ENCODE data around the gene SAP30BP. TPM values are rescaled to one million over a fixed set of nuclear protein-coding genes. Genes with fewer than 3 reads are reported as not detected.

The SAP30BP gene
- total RNA-seq, 1 donor from 2014 or later, result 125 TPM

DNA sequence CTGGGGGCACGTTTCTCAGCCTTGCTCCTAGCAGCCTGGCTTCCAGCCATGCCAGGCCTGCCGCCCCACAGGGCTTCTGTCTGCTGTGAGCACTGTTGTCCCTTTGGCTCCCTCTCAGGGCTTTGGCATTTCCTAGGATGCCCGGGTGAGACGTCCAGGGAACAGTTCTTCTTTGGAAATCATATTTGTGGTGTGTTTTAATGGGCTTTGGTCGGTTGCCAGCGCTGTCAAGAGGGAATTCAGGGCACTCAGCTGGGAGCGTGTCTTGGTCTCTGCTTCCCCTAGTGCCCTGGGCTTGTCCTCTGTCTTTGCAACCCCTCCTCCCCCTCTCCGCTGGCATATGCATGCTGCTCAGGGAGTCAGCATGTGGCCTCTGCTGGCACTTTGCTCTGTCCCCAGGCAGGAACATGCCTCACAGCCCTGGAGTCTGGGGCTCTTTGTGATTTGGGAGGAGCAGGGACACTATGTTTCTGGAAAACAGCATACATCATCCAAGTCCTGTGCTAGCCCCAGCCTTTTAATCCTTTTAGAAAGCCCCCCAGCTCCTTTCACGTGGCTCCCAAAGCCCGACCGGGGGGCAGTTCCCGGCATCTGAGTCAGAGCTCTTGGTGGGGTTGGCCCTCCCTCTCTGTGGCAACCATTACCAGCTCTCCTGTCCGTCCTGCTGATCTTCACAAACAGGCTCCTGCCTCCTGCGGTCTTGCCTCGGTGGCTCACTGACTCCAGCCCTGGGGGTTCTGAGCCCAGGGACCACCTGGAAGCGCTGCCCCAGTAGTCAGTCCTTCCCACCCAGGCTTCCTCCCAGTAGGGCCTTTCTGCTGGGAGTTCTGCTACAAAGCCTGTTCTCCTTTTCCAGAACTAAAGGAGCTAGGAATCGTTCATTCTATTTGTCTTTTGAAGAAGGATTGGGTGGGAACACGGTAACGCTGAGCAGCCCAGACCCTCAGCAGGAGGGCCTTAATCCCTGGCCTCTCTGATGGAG lies 26.7 kb downstream of the SAP30BP start:
- no peak overlapping the region for H3K4me3 Mint-ChIP-seq (ENCODE audit: unreplicated experiment)
- peaks cover 14% of the 10 kb centered on the region for H3K4me1 Mint-ChIP-seq (ENCODE audit: unreplicated experiment)
- TF ChIP-seq, protein P1, sequence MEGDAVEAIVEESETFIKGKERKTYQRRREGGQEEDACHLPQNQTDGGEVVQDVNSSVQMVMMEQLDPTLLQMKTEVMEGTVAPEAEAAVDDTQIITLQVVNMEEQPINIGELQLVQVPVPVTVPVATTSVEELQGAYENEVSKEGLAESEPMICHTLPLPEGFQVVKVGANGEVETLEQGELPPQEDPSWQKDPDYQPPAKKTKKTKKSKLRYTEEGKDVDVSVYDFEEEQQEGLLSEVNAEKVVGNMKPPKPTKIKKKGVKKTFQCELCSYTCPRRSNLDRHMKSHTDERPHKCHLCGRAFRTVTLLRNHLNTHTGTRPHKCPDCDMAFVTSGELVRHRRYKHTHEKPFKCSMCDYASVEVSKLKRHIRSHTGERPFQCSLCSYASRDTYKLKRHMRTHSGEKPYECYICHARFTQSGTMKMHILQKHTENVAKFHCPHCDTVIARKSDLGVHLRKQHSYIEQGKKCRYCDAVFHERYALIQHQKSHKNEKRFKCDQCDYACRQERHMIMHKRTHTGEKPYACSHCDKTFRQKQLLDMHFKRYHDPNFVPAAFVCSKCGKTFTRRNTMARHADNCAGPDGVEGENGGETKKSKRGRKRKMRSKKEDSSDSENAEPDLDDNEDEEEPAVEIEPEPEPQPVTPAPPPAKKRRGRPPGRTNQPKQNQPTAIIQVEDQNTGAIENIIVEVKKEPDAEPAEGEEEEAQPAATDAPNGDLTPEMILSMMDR (IDR thresholded peaks at IDR 0.05; ENCODE audit: unreplicated experiment), result no peak
- H3K27me3 Mint-ChIP-seq (ENCODE audit: unreplicated experiment), result peaks cover 6% of the 10 kb centered on the region
- peaks cover 29% of the 10 kb centered on the region for H3K36me3 Mint-ChIP-seq (ENCODE audit: low read depth, unreplicated experiment)
- DNase-seq (ENCODE audit: low spot score), result no peak
- H3K9me3 Mint-ChIP-seq (ENCODE audit: unreplicated experiment), result no peaks in the 10 kb centered on the region
- H3K27ac Mint-ChIP-seq (ENCODE audit: unreplicated experiment), result no peak overlapping the region

DNA sequence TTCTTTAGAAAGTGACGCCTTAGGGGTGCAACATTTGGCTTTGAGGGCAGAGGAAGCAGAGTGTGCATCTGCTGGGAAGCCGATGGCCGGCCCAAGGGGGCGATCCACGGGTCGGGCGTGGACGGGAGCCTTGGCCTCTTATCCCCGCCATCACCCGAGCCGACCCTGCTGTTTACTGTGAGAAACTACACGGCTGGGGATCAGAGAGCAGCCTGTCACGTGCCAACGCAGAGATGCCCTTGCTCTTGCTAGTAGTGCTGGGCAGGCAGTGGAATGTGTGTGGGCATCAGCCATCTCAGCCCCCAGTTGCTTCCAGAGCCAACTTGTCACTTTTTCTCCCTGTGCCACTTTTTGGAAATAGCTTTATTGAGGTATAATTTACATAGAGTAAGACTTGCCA lies 27.4 kb downstream of the SAP30BP start:
- H3K27me3 Mint-ChIP-seq (ENCODE audit: unreplicated experiment), result peaks cover 3% of the 10 kb centered on the region
- peak overlapping the region; percentile 27 for H3K4me3 Mint-ChIP-seq (ENCODE audit: unreplicated experiment)
- TF ChIP-seq, protein P1 (IDR thresholded peaks at IDR 0.05; ENCODE audit: unreplicated experiment), result no peak
- H3K36me3 Mint-ChIP-seq (ENCODE audit: low read depth, unreplicated experiment), result peaks cover 30% of the 10 kb centered on the region
- H3K9me3 Mint-ChIP-seq (ENCODE audit: unreplicated experiment), result no peaks in the 10 kb centered on the region
- H3K27ac Mint-ChIP-seq (ENCODE audit: unreplicated experiment), result no peak overlapping the region
- peaks cover 6% of the 10 kb centered on the region for H3K4me1 Mint-ChIP-seq (ENCODE audit: unreplicated experiment)
- DNase-seq (ENCODE audit: low spot score), result no peak

DNA sequence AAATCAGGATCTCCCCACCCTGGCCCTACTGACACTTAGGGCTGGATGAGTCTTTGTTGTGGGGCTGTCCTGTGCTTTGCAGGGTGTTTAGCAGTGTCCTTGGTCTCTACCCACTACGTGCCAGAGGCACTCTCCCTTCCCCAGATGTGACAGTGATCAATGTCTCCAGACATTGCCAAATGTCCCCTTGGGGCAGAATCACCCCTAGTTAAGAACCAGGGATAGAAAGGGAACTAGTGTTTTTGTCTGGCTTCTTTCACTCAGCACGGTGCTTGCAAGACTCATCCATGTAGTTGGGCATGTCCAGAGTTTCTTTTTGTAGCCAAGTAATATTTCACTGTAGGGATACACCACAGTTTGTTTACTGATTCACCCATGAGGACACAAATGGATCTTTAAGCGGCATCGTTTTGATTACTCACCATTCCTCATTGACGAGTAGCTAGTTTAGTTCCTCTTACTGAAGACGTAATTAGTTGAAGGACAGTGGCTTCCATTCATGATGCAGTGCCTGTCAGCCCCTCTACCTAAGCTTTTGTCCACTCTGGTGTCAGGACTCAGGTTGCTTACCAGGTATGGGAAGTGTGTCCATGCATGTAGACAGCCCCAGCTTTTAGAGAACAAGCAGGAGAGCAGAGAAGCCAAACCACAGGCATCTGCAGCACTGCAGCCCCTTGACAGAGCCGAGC lies 28.1 kb downstream of the SAP30BP start:
- H3K4me3 Mint-ChIP-seq (ENCODE audit: unreplicated experiment), result peak overlapping the region; percentile 27
- TF ChIP-seq, protein P1 (IDR thresholded peaks at IDR 0.05; ENCODE audit: unreplicated experiment), result no peak
- peaks cover 3% of the 10 kb centered on the region for H3K4me1 Mint-ChIP-seq (ENCODE audit: unreplicated experiment)
- no peak overlapping the region for H3K27ac Mint-ChIP-seq (ENCODE audit: unreplicated experiment)
- no peaks in the 10 kb centered on the region for H3K9me3 Mint-ChIP-seq (ENCODE audit: unreplicated experiment)
- peaks cover 3% of the 10 kb centered on the region for H3K27me3 Mint-ChIP-seq (ENCODE audit: unreplicated experiment)
- H3K36me3 Mint-ChIP-seq (ENCODE audit: low read depth, unreplicated experiment), result peaks cover 31% of the 10 kb centered on the region
- no peak for DNase-seq (ENCODE audit: low spot score)

DNA sequence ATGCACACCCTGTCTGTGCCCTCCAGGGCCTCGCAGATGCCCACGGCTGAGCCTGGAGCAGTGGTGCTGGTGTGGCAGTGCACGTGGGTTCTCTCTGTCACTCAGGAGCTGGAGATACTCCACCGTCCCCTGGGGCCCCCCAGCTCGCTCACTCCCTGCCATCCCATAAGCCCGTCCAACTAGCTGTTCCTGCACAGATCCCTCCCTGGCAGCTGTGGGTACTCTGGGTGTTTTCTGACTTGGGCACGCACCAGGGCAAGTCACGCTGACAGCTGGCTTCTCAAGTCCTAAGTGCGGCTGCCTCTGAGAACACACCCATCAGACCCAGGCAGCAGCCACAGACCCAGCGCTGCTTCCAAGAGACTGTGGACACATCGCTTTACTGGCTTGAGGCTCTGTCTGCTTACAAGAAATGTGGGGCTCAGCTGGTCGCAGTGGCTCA lies 28.7 kb downstream of the SAP30BP start:
- Mint-ChIP-seq H3K4me1 (ENCODE audit: unreplicated experiment) (peaks cover 3% of the 10 kb centered on the region), H3K27me3 (ENCODE audit: unreplicated experiment) (peaks cover 4% of the 10 kb centered on the region), H3K27ac (ENCODE audit: unreplicated experiment) (no peak overlapping the region), H3K9me3 (ENCODE audit: unreplicated experiment) (no peaks in the 10 kb centered on the region), H3K36me3 (ENCODE audit: low read depth, unreplicated experiment) (peaks cover 37% of the 10 kb centered on the region), H3K4me3 (ENCODE audit: unreplicated experiment) (no peak overlapping the region)
- TF ChIP-seq, protein P1 (IDR thresholded peaks at IDR 0.05; ENCODE audit: unreplicated experiment), result no peak
- DNase-seq (ENCODE audit: low spot score), result no peak

Data from endothelial cell (in vitro differentiated cells).